Peyer's patch (tissue), 4 donors: ENCODE measurements around the gene STK16.

ENCODE experiments used
- CTCF ChIP-seq, 6 experiments: fragments of 450-650 bp in 4 of 6; fragments of 200-600 bp in 2 of 6; sonication (generic) in 1 of 6; IDR thresholded peaks; one replicate each; pipeline ENCODE4 v1.5.1; 2017 to 2019; ENCODE audit warnings: antibody characterized with exemption in 6 of 6, mild to moderate bottlenecking in 3 of 6, moderate library complexity in 1 of 6
- POLR2A ChIP-seq, 2 donors: fragments of 450-650 bp; IDR thresholded peaks; one replicate each; pipeline ENCODE4 v1.5.1; 2017; ENCODE audit warnings: antibody characterized with exemption in 2 of 2, mild to moderate bottlenecking in 2 of 2, moderate library complexity in 2 of 2

- TF ChIP-seq POLR2A (IDR thresholded peaks at IDR 0.05) (no peak), CTCF (IDR thresholded peaks at IDR 0.05) (no peak)
These were observed 23.2 kb upstream of the STK16 start for GRCh38 chr2:219221957-219222518.
